Astrocyte of the cerebellum (primary cell): ENCODE data around the gene EPOP.

Experiments
- DNase-seq: peaks from one replicate; pipeline ENCODE4 v3.0.0-alpha.2; 2011; ENCODE audit warnings: low read depth
- H3K4me3 ChIP-seq: 2 replicates; pipeline ENCODE4 v1.5.1; 2011; ENCODE audit warnings: mild to moderate bottlenecking, low read depth, low read length, moderate library complexity
- CTCF ChIP-seq: IDR thresholded peaks from 2 replicates; pipeline ENCODE4 v1.5.1; 2012; ENCODE audit warnings: low read length, low read depth, moderate library complexity, mild to moderate bottlenecking; ENCODE audit errors: missing control alignments
- in situ Hi-C: cut with HindIII; loops from 2 replicates; pipeline ENCODE4 v1.10.0; 2017; ENCODE audit warnings: low sequenced_read_pairs

EPOP gene

DNA sequence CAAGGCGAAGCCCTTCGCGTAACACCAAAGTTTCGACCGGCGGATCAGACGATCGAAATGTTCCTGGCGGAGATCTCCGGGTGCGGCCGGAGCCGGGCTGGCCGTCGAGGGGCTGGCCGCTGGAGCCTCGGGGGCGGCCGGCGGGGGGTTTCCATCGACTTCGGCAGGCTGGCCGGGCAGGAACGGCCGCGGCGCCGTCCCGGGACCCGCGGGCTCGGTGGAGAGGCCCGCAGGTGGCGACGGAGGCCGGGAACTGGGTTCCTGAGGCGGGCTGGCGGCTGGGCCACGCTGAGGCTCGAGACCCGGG is 1.1 kb downstream of the EPOP start:
- no peak for DNase-seq
- no peak for TF ChIP-seq CTCF
- in situ Hi-C loops, result no loop called here
- H3K4me3 ChIP-seq, result no peak overlapping the region

DNA sequence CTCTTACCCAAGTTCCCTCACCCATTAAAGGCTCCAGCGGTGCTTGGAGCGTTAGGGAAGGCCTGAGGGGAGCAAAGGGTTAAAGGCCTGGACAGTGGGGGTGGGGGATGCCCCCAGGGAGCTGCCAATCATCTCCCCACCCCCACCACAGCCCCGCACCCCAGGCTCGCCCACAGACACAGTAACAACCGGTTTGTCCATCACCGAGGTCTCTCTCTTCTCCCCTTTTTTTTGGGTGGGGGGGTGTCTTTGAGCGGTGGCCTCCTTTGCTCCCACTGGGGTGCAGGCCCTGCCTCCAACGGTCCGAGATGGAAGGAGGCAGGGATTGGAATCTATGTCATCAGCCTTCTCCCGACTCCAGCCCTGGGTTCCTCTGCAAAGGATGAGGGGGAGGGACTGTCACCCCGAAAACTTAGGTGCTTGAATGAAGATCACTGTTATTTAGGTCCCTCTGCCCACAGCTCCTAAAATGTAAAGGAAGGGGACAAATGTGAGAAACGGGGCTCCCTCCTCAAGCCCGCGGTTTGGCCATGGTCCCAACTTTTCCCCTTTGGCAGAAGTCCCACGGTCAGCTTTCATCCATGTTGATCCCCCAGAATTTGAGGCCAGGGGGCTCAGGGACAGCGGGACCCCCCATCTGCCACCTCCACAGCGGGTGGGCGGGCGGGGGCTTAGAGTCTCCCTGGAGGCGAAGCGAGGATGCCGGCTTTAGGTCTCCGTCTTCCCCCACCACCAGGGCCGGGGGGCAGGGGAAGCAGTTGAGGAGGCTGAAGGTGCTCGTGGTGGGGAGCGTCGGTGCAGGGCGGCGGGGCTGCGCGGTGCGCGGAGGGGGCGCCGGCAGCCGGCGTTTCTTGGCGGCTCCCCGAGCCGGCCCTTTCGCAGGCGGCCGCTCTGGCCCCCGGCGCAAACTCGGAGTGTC is 1.7 kb downstream of the EPOP start:
- no peak for DNase-seq
- in situ Hi-C loops, result no loop called here
- no peak for TF ChIP-seq CTCF
- H3K4me3 ChIP-seq, result no peak overlapping the region

DNA sequence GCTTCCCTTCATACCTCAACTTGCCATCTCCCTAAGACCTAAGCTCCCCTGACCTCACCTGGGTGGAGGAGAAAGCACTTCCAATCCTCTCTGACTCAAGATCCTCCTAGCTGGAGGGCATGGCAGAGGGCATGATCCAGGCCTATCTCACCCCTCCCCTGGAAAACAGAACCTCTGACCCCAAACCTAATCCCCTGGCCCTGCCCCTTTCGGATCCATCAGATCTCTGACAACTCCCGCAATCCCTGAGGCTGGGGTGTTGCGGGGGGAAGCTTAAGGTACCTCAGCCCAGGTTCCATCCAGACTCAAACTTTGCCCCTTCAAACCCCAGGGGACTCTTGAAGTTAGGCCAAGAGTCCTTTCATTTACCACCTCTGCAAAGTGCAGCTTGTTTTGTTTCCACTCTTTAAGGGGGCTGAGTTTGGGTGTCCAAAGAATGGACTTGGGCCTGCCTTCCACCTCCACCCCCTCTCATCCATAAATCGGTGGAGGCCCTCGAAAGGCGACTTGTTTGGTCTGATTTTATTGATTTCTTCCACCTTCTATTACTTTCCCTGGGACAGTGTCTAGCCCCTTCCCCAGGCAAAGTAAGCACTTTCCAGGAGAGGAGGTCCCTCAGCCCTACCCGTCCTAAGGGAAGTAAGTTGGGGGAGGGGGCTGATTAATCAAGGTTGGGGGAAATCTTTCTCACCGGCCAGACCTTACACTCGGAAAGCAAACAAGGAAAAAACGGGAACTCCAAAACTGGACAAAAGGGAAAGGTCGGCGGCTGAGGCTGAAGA is 2.6 kb downstream of the EPOP start:
- in situ Hi-C loops, result no loop called here
- TF ChIP-seq CTCF, result no peak
- DNase-seq, result no peak
- H3K4me3 ChIP-seq, result no peak overlapping the region

DNA sequence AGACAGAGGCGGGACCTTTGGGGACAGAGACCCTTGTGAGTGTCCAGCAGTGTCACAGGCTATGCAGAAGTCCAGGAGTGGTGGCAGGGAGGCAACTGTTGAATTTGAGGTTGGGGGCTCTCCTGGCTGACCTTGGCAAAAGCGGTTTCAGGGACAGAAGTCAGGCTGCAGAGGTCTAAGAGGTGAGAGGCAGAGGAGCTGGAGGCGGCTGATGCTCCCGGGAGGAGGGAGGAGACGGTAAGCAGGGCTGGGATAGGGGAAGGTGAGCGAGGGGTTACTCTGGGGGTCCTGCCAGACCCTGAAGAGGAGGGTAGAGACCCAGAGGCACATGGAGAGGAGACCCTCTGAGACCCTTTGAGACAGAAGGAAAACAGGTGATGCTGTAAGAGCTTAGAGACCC is 5.2 kb downstream of the EPOP start:
- TF ChIP-seq CTCF, result no peak
- H3K4me3 ChIP-seq, result no peak overlapping the region
- DNase-seq, result no peak
- in situ Hi-C loops, result loop anchor here (5.0 kb wide), 1 partner anchor 52 kb away; no protein-coding TSS in a partner anchor

GRCh38 chr17:38667787-38668122 is 7.0 kb downstream of the EPOP start:
- TF ChIP-seq CTCF, result no peak
- in situ Hi-C loops, result loop anchor here (5.0 kb wide), 1 partner anchor 50 kb away; no protein-coding TSS in a partner anchor
- no peak overlapping the region for H3K4me3 ChIP-seq
- DNase-seq, result no peak

GRCh38 chr17:38667099-38667786 is 7.5 kb downstream of the EPOP start:
- peak; percentile 100 for TF ChIP-seq CTCF
- peak; percentile 47 for DNase-seq
- in situ Hi-C loops, result loop anchor here (5.0 kb wide), 1 partner anchor 50 kb away; no protein-coding TSS in a partner anchor
- H3K4me3 ChIP-seq, result no peak overlapping the region
